T-helper 1 cell treated with Interleukin-12 subunit alpha and Interleukin-12 subunit beta and Interleukin-4 antibody, amounts not matched to agents 30 μg/mL and 1 μg/mL, for 36 hours (primary cell): ENCODE results near the gene ARHGEF26.
A peak's percentile ranks its signal among the peaks of the same experiment; 100 is the strongest.

Experiments
- H3K27ac Mint-ChIP-seq: one replicate; pipeline ENCODE4 v1.8.0; 2021; ENCODE audit warnings: mild to moderate bottlenecking, mixed read lengths
- H3K27me3 Mint-ChIP-seq: one replicate; pipeline ENCODE4 v1.8.0; 2021; ENCODE audit warnings: low read depth, mixed read lengths
- H3K36me3 Mint-ChIP-seq: one replicate; pipeline ENCODE4 v1.8.0; 2021; ENCODE audit warnings: low read depth, mixed read lengths
- H3K4me1 Mint-ChIP-seq: one replicate; pipeline ENCODE4 v1.8.0; 2021; ENCODE audit warnings: low read depth, mixed read lengths
- H3K4me3 Mint-ChIP-seq: one replicate; pipeline ENCODE4 v1.8.0; 2021; ENCODE audit warnings: mild to moderate bottlenecking, moderate library complexity, mixed read lengths
- H3K9me3 Mint-ChIP-seq: one replicate; pipeline ENCODE4 v1.8.0; 2021; ENCODE audit warnings: mixed read lengths

Gene ARHGEF26

GRCh38 chr3:154102225-154102624 is 19.0 kb upstream of the ARHGEF26 start:
- H3K27me3 Mint-ChIP-seq: no peaks in the 10 kb centered on the region
- no peak overlapping the region for H3K4me3 Mint-ChIP-seq
- no peaks in the 10 kb centered on the region for H3K9me3 Mint-ChIP-seq
- no peaks in the 10 kb centered on the region for H3K36me3 Mint-ChIP-seq
- no peak overlapping the region for H3K27ac Mint-ChIP-seq
- H3K4me1 Mint-ChIP-seq: no peaks in the 10 kb centered on the region

DNA sequence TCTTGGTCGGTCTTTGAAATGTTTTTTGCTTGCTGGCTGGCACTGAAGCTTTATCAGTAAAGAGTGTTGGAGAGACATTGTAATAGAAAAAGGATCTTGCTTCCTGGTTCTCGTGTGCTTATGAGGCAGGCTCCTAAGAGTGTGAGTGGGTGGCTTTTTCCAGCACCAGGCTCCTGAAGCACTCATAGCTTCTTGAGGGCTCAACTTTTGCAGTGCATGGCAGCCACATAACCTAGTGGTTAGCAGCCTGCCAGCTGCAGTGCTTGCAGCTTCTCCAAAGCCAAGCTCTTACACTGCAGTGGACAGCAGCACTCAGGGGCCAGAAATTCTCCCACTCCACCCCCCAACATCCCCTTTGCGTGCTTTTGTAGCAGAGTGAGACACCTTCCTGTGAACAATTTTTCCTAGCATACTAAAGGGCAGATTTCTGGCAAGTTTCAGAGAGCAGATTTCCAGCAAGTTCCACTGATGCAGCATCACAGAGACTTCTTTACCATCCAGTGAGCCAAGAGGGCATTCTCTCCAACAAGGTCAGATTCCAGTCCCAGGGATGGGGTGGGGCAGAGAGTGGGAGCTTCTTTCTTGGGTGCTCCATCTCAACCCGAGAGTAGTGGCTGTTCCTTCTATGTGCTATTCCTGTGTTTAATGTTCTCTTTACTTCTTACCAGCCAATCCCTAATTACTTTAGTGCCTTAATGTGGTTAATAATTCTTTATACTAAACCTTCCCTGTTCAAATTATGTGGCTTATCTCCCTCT is 15.8 kb upstream of the ARHGEF26 start:
- Mint-ChIP-seq H3K27ac (no peak overlapping the region), H3K36me3 (no peaks in the 10 kb centered on the region), H3K4me3 (no peak overlapping the region), H3K9me3 (no peaks in the 10 kb centered on the region), H3K27me3 (no peaks in the 10 kb centered on the region), H3K4me1 (no peaks in the 10 kb centered on the region)

DNA sequence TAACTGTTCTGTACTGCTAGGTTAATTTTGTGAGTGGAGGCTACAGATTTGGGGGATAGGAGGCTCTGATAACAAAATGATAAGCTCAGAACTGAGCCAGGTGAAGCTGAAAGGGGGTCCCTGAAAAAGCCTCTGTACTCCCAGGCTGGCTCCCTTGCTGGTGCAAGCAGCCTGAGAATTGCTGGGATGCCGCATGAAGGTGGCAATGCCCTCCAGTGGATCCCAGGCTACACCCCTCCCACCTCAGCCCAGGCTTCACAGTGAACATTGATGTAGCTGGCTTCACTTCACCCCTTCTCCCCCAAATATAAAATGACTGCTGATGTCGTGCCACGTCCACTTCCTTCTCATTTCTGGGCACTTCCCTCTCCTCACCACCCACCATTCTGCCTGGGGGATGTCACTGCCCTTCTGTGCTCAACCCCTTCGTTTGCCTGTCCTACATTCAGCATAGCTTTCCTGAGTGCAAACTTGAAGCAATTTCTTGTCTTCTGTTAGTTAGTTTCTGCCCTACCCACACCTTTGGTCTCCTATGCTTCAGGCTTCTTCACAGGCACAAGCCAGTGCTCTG is 9.7 kb upstream of the ARHGEF26 start:
- H3K36me3 Mint-ChIP-seq: no peaks in the 10 kb centered on the region
- H3K9me3 Mint-ChIP-seq: no peaks in the 10 kb centered on the region
- no peaks in the 10 kb centered on the region for H3K4me1 Mint-ChIP-seq
- H3K4me3 Mint-ChIP-seq: no peak overlapping the region
- H3K27me3 Mint-ChIP-seq: peaks cover 12% of the 10 kb centered on the region
- H3K27ac Mint-ChIP-seq: no peak overlapping the region

GRCh38 chr3:154112146-154112852 is 8.9 kb upstream of the ARHGEF26 start:
- Mint-ChIP-seq H3K27me3 (peaks cover 16% of the 10 kb centered on the region), H3K4me3 (no peak overlapping the region), H3K4me1 (no peaks in the 10 kb centered on the region), H3K36me3 (no peaks in the 10 kb centered on the region), H3K27ac (no peak overlapping the region), H3K9me3 (no peaks in the 10 kb centered on the region)

DNA sequence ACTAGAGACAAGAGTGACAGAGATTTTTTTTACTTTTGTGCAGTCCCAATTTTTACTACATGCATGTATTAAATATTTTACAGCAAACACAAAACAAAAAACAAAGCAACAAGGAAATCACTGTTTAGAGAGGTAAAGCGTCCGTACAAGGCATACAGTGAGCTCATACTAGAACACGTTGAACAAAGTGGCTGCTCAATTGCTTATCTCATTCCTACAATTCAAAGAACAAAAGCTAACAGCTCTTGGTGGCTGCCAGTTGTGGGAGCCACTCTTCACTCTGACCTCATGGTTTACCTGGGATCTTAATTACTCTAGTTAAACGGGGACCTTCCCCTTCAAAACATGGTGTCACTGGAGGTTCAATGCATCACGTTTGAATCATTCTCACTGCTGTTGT is 7.6 kb upstream of the ARHGEF26 start:
- Mint-ChIP-seq H3K27me3 (peaks cover 23% of the 10 kb centered on the region), H3K9me3 (no peaks in the 10 kb centered on the region), H3K4me3 (no peak overlapping the region), H3K36me3 (no peaks in the 10 kb centered on the region), H3K27ac (no peak overlapping the region), H3K4me1 (no peaks in the 10 kb centered on the region)

GRCh38 chr3:154115332-154115731 is 5.9 kb upstream of the ARHGEF26 start:
- H3K27me3 Mint-ChIP-seq: peaks cover 36% of the 10 kb centered on the region
- no peak overlapping the region for H3K4me3 Mint-ChIP-seq
- H3K4me1 Mint-ChIP-seq: no peaks in the 10 kb centered on the region
- no peak overlapping the region for H3K27ac Mint-ChIP-seq
- H3K9me3 Mint-ChIP-seq: no peaks in the 10 kb centered on the region
- no peaks in the 10 kb centered on the region for H3K36me3 Mint-ChIP-seq

DNA sequence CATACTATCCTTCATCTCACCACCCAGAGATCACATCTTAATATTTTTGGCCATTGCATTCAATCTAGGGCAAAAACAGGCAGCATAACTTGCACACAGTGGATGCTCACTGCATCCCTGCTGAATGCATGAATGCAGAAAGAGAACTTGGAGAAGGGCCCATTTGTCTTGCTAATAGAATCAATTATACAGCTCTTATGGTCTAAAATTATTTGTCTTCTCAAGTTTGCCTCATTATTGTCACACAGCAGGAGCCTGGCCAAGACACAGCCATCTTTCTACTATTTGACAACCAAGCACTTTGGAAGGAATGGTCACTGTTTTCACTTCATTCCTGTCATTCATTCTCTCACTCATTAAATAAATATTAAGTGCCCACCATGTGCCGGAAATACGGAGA is 1.2 kb upstream of the ARHGEF26 start:
- Mint-ChIP-seq H3K4me3 (peak overlapping the region; percentile 12), H3K27ac (no peak overlapping the region), H3K9me3 (no peaks in the 10 kb centered on the region), H3K27me3 (peaks cover 66% of the 10 kb centered on the region), H3K4me1 (peaks cover 12% of the 10 kb centered on the region), H3K36me3 (peaks cover 2% of the 10 kb centered on the region)

- no peak overlapping the region for H3K27ac Mint-ChIP-seq
- no peaks in the 10 kb centered on the region for H3K9me3 Mint-ChIP-seq
- H3K4me3 Mint-ChIP-seq: peak overlapping the region; percentile 82
- peaks cover 2% of the 10 kb centered on the region for H3K36me3 Mint-ChIP-seq
- peaks cover 80% of the 10 kb centered on the region for H3K27me3 Mint-ChIP-seq
- peaks cover 12% of the 10 kb centered on the region for H3K4me1 Mint-ChIP-seq
Measured at GRCh38 chr3:154121701-154122551, 736 bp downstream of the ARHGEF26 start.

DNA sequence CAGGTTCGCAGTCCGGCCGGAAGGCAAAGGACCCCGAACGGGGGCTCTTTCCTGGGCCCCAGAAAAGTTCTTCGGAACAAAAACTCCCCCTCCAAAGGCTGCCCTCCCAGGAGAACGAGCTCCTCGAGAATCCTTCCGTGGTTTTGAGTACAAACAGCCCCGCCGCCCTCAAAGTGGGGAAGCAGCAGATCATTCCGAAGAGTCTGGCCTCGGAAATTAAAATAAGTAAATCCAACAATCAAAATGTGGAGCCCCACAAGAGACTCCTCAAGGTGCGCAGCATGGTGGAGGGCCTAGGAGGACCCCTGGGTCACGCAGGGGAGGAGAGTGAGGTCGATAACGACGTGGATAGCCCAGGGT is 1.3 kb downstream of the ARHGEF26 start:
- H3K27me3 Mint-ChIP-seq: peaks cover 76% of the 10 kb centered on the region
- no peaks in the 10 kb centered on the region for H3K9me3 Mint-ChIP-seq
- peaks cover 12% of the 10 kb centered on the region for H3K4me1 Mint-ChIP-seq
- no peak overlapping the region for H3K27ac Mint-ChIP-seq
- peaks cover 2% of the 10 kb centered on the region for H3K36me3 Mint-ChIP-seq
- H3K4me3 Mint-ChIP-seq: peak overlapping the region; percentile 43

GRCh38 chr3:154122912-154123559 is 1.8 kb downstream of the ARHGEF26 start:
- H3K27ac Mint-ChIP-seq: no peak overlapping the region
- peaks cover 12% of the 10 kb centered on the region for H3K4me1 Mint-ChIP-seq
- H3K9me3 Mint-ChIP-seq: no peaks in the 10 kb centered on the region
- H3K27me3 Mint-ChIP-seq: peaks cover 71% of the 10 kb centered on the region
- peak overlapping the region; percentile 43 for H3K4me3 Mint-ChIP-seq
- H3K36me3 Mint-ChIP-seq: peaks cover 2% of the 10 kb centered on the region

DNA sequence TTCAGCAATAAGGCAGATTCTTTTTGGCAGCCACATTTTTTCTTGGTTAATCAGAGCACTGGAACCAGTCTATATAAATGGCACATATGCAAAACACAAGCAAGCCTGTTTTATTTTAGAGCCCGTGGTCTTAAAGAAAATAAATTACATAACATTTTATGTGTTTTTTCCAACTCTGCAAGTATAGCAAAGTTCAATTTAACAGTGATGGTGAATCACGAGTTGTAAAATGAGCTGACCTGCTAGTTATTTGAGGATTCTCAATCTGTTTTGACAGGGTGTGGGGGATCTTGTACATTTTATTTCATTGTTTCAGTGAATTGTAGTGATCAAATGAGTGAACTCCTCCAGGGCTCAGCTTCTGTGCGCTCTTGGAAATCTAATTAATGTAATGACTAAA is 2.7 kb downstream of the ARHGEF26 start:
- peaks cover 2% of the 10 kb centered on the region for H3K36me3 Mint-ChIP-seq
- peaks cover 12% of the 10 kb centered on the region for H3K4me1 Mint-ChIP-seq
- no peak overlapping the region for H3K27ac Mint-ChIP-seq
- no peak overlapping the region for H3K4me3 Mint-ChIP-seq
- H3K9me3 Mint-ChIP-seq: no peaks in the 10 kb centered on the region
- peaks cover 69% of the 10 kb centered on the region for H3K27me3 Mint-ChIP-seq

GRCh38 chr3:154125378-154126030 is 4.3 kb downstream of the ARHGEF26 start:
- Mint-ChIP-seq H3K36me3 (peaks cover 2% of the 10 kb centered on the region), H3K4me1 (peaks cover 12% of the 10 kb centered on the region), H3K27me3 (peaks cover 56% of the 10 kb centered on the region), H3K4me3 (no peak overlapping the region), H3K27ac (no peak overlapping the region), H3K9me3 (no peaks in the 10 kb centered on the region)

DNA sequence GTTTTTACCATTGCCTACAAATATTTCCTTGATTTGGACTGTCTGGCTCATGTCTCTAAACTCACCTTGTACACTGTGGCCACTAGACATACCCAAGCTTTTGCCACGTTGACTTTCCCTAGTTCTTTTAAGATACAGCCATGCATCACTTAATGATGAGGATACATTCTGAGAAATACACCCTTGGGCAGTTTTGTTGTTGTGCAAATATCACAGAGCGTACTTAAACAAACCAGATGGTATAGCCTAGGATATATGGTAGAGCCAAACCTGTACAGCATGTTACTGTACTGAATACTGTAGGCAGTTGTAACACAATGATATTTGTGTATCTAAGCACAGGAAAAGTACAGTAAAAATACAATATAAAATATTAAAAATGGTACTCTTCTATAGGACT is 5.5 kb downstream of the ARHGEF26 start:
- no peaks in the 10 kb centered on the region for H3K9me3 Mint-ChIP-seq
- H3K27ac Mint-ChIP-seq: no peak overlapping the region
- peaks cover 45% of the 10 kb centered on the region for H3K27me3 Mint-ChIP-seq
- peaks cover 7% of the 10 kb centered on the region for H3K4me1 Mint-ChIP-seq
- peaks cover 2% of the 10 kb centered on the region for H3K36me3 Mint-ChIP-seq
- H3K4me3 Mint-ChIP-seq: no peak overlapping the region

DNA sequence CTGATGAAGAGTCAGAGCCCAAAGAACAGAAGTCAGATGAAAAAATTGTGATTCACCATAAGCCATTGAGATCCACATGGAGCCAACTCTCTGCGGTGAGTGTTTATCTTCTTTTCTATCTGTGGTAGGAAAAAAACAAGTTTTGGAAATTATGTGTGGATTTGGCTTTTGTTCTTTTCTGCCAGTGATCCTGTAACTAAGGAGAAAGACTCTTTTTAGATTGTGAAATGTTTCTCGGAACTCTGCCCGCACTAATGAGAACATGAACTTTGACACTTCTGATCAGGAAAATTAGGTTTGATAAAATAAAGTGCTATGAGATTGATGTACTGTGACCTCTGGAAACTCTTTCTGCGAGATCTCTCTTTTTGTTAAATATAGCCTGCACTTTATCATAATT is 8.4 kb downstream of the ARHGEF26 start:
- Mint-ChIP-seq H3K4me3 (no peak overlapping the region), H3K36me3 (no peaks in the 10 kb centered on the region), H3K27ac (no peak overlapping the region), H3K27me3 (peaks cover 20% of the 10 kb centered on the region), H3K9me3 (no peaks in the 10 kb centered on the region), H3K4me1 (no peaks in the 10 kb centered on the region)
